Measurements from ENCODE around the gene KIAA0408.

- TF ChIP-seq TAF1 (IDR thresholded peaks at IDR 0.05; ENCODE audit: low read depth, low read length) (no peak), POLR2A (IDR thresholded peaks at IDR 0.05; ENCODE audit: low read depth, low read length) (no peak), POLR2AphosphoS5 (IDR thresholded peaks at IDR 0.05; ENCODE audit: low read depth, low read length) (no peak), SPI1 (IDR thresholded peaks at IDR 0.05; ENCODE audit: low read depth, low read length) (no peak), POU2F2 (IDR thresholded peaks at IDR 0.05; ENCODE audit: low read depth, low read length) (no peak)
Measured at GRCh38 chr6:127506894-127507293, 47.7 kb upstream of the KIAA0408 start.
